HG03457 (cell line): Measurements from ENCODE around the gene ACTN4.
"Not testable (repeated sequence)": the region's sequence is repeated elsewhere in the genome, so short reads cannot be mapped to it uniquely, and the experiment has no call there.

Experiments used
- ATAC-seq: cut with Tn5 transposase; IDR thresholded peaks from one replicate; pipeline ENCODE4 v1.9.1; 2021; ENCODE audit warnings: moderate number of reproducible peaks; ENCODE audit not compliant: unreplicated experiment

Gene ACTN4

DNA sequence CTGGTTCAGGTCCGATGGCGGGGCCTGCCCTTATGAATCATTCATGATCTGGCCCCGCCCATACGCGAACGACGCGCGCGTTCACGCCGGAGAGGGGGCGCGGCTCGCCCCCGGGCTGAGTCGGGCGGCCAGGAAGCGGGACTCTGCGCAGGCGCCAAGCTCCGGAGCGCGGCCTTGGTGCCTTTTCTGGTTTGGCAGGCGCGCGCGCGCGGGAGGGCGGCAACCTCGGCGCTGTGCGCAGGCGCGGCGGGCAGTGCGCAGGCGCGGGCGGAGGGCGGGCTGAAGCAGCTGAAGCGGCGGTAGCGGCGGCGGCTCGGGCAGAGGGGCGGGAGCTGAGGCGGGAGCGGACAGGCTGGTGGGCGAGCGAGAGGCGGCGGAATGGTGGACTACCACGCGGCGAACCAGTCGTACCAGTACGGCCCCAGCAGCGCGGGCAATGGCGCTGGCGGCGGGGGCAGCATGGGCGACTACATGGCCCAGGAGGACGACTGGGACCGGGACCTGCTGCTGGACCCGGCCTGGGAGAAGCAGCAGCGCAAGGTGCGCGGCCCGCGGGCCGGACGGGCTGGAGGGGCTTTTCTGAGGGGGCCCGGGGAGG lies at the start of gene ACTN4:
ACTN4 (plus strand) TSS at position 282 of the 598 bp plus-strand sequence; CDS start at position 379, 97 bp downstream.
- ATAC-seq, result peak; percentile 64

DNA sequence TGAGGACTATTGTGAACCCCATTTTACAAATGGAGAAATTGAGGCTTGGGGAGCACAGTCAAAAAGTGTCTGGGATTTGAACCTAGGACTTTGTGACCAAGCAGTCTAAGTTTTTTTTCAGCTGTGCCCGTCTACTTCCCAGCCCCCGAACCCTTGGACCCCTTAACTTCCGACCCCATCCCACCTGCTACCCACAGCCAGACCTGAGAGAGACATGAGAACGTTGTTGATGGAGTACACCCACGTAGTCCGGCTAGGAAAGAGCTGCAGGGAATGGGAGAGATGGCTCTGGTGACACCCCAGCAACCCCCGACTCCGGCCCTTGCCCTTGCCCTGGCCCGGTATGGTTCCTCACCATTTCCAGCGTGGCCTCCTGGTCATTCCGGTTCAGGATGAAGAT lies 47.7 kb upstream of the ACTN4 start:
- no peak for ATAC-seq

DNA sequence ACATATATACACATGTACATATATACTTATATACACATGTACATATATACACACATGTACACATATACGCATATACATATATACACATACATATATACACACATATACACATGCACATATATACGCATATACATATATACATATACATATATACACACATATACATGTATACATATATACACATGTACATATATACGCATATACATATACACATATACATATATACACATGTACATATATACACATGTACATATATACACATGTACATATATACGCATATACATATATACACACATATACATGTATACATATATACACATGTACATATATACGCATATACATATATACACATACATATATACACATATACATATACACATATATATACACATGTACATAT lies 44.6 kb upstream of the ACTN4 start:
- not testable (repeated sequence) for ATAC-seq

DNA sequence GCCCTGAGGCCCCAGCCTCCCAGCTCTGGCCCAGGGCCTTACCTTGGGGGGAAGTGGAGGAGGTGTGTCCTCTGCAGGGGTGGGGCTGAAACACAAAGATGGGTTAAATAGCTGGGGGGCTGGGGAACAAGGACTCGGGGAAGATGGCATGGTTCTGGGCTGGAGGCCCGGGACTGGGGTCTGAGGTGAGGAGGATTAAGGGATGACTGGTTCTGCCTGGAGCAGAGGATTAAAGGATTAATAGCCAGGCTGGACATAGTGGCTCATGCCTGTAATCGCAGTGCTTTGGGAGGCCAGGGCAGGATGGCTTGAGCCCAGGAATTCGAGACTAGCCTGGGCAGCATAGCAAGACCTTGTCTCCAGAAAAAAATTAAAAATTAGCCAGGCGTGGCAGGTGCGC lies 41.3 kb upstream of the ACTN4 start:
- ATAC-seq, result no peak

DNA sequence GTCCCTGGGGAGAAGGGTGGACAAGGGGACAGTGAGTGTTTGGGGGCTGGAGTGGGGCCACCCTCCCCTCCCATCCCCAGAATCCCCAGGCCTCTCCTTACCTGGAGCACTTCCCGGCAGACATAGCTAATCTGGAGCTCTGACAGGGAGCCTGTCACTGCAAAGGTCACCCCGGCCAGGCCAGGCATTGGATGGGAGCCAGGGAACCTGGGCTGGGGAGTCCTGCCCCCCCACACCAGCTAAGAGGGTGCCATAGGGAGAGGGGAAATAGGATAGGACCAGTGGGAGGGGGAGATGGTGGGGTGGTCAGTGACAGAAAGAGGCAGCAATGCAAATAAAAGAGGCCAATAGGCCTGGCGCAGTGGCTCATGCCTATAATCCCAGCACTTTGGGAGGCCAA lies 33.2 kb upstream of the ACTN4 start:
- no peak for ATAC-seq

DNA sequence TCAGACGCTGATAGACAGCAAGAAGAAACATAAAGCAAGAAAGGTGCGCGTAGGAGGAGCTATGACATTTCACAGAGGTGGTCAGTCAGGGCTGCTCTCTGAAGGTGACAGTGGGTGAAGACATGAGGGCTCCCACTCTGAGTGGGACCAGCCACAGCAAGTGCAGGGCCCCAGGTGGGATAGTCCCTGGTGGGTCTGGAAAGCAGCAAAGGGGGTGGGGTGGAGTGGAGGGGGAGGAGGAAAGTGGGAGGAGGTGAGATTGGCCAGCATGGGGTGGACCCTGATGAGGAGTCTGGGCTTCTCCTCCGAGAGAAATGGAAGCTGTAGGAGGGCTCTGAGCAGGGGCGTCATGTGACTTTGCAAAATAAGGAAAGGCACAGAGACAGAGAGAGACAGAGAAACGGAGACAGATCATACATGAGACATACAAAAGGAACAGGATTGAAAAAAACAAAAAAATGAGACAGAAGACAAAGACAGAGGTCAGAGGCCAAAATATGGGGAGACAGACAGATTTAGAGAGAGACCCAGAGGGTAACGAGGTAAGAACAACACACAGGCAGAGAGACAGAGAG lies 32.4 kb upstream of the ACTN4 start:
- no peak for ATAC-seq

DNA sequence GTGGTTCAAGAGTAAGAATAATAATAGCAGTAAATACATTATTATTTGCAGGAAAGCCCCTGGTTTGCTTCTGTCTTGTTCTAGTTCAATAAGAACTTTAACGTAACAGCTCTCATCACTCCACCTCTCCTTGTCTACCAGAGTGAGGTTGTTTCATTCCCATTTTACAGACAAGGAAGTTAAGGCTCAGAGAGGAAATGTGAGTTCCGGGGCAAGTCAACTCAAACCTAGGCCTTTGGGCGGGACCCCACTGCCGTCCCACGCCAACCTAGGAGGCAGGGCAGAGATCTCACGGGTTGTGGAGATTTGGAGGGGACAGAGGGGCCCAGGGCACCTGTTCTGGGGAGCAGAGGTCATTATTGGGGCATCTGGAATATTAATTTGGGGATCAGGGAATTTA lies 31.2 kb upstream of the ACTN4 start:
- ATAC-seq, result no peak

DNA sequence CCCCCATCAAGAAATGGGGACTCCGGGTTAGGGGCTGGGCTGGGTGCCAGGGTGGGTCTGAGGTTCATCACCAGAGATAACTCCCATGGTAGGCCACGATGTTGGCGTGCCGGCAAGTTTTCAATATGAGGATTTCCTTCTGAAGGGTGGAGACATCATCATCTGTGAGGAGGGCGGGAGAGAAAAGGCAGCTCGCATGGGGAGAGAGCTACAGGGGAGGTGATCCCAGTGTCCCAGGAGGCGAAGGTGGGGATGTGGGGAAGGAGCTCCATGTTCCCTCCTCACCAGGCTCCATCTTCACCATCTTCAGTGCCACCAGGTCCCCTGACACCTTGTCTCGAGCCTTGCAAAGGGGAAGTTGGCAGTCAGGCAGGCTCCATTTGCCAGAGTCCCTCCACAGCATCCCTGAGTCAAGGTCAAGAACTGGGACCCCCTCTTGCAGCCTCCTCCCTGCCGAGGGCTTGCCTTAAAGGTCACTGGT lies 30.1 kb upstream of the ACTN4 start:
- ATAC-seq, result no peak

DNA sequence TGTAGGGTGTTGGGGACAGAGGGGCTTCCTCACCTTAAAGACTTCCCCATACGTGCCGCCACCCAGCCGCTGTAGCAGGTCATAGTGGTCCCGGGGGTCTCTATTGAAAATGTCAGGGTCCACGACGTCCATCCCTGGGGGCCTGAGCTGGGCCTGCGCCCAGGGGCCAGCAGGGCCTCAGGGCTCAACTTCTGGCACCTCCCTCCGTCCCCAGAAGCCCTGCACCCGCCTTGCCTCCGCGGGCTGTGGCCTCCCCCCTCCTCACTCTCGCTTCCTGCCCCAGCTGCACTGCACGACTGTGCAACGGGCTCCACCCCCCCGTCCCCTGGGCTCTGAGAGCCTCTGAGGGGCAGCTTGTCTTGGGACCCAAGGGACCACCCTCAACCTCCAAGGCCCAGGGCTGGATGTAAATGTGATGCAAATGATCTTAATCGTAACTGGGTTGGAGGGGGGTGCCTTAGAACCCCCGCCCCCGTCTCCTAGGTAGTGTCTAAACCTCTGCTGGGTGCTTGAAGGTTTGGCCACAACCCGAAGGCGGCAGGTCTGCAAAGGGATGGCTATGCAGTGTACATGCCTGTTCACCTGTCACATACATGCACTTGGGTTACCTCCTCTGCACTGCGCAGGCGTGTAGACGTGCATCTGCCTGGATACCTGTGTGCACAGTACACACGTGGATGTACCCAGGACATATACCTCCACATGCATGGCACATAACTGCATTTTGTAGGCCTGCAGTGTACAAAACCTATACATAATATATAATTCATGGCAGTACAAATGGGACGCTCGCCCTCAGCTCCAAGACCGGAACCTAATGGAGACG lies 29.5 kb upstream of the ACTN4 start, which contains the start of gene MAP4K1:
MAP4K1 (minus strand) TSS at position 190 of the 826 bp plus-strand sequence; CDS start at position 132, 58 bp downstream.
- ATAC-seq, result peak; percentile 44

DNA sequence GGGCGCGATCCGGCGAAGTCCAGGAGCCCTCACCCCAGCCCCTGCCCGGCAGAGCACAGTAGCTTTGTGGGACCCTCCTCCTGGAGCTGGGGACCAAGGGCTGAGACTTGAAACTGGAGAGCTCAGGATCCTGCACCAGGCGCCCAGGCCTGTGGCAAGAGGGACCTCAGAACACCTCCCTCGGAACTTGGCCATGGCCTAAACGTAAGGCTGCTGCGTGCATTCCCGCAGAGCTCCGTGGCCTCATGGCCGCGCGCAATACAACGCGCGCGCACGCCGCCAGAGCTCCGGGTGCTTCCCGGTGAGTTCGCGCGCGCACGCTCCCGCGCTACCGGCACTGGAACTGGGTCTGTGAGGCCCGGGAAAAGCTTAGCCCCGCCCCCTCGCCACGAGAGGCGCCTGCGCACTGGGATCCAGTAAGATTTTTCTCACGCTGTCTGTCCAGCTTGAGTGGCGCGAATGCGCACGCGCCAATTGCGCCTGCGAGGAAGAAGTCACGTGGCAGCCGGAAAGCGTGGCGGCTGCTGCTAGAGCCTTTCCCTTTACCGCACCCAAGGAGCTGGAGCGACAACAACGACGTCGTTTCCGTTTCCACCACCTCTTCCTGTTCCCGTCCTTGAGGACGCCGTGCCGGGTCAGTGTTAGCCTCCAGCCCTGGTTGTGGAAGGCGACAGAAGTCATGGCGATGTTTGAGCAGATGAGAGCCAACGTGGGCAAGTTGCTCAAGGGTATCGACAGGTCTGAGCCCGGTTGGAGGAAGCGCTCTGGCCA lies 28.7 kb upstream of the ACTN4 start, which contains the start of gene EIF3K:
EIF3K (plus strand) TSS at position 599 of the 771 bp plus-strand sequence; CDS start at position 680, 81 bp downstream.
- peak; percentile 40 for ATAC-seq

DNA sequence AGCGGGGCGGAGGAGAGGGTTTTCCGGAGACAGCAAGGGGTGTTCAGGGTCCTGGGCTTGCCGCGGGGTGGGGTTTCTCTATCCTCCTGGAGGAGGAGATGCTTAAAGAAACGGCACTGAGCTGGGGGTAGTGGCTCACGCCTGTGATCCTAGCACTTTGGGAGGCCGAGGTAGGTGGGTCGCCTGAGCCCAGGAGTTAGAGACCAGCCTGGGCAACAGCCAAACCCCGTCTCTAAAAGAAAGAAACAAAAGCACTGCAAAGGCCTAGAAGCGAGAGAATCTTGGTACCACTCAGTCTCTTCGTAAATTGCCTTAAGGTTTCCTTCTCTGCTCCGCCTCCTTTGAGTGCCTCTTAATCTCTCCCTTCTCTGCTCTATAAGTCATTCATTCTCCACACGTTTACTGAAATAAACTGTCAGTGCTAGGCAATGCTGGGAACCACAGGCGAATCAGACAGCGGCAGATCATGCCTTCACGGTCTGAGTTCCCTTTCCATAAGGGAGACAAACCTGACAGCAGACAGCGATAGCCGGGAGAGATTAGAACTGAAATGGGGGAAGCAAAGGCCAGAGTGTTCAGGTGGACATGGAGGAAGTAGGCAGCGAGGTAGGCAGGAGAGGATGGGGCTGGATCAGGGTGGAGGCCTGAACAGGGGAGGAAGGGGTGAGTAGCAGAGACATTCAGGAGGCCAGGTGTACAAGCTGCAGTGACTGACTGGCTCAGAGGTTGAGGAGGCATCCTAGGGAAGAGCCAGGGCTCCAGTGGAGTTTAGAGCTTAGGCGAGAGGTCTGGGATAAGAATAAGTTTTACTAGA lies 27.9 kb upstream of the ACTN4 start:
- peak; percentile 16 for ATAC-seq

DNA sequence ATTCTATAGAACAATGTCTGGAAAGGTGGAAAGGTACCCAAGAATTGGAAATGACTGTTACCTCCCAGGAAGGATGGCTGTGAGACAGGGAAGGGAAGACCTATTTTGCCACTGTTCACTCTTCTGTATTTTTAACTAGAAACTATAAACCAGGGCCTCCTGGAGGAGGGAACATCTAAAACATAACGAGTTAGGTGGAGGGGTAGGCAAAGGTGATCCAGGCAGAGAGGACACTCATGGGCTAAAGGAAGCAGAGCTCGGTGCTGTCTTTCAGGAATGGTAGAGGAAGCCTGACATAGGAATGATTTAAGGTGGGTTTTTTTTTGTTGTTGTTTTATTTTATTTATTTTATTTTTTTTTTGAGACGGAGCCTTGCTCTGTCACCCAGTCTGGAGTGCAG lies 22.6 kb upstream of the ACTN4 start:
- no peak for ATAC-seq

DNA sequence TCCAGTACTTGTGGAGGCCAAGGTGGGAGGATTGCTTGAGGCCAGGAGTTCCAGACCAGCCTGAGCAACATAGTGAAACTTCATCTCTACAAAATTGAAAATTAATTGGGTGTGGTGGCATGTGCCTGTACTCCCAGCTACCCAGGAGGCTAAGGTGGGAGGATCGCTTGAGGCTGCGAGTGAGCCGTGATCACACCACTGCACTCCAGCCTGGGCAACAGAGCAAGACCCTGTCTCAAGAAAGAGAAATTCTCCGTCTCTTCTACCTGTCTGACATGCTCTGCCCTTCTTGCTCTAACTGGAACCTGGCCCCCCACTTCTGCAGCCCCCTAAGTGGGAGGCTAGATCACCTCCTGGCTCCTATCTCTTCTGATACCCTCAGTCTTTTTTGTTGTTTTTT lies 21.0 kb upstream of the ACTN4 start:
- ATAC-seq, result no peak

DNA sequence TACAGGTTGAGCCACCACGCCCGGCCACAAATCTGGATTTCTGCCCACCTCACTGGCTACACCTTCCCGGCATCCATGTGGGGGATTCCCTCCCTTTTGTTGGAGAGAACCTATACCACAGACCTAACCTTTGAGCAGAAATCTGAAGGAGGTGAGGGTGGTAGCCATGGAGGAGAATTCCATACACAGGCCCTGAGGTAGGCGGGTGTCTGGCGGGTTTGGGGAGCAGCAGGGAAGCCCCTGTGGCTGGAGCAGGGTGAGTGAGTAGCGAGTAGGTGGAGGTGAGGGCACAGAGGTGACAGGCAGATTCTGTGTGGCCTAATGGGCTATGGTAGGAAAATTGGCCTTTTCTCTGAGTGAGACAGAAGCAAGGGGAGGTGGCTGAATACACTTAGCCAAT lies 17.9 kb upstream of the ACTN4 start:
- no peak for ATAC-seq

DNA sequence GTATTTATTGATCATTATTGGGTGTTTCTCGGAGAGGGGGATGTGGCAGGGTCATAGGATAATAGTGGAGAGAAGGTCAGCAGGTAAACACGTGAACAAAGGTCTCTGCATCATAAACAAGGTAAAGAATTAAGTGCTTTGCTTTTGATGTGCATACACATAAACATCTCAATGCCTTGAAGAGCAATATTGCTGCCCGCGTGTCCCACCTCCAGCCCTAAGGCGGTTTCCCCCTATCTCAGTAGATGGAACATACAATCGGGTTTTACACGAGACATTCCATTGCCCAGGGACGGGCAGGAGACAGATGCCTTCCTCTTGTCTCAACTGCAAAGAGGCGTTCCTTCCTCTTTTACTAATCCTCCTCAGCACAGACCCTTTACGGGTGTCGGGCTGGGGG lies 16.1 kb upstream of the ACTN4 start:
- not testable (repeated sequence) for ATAC-seq

DNA sequence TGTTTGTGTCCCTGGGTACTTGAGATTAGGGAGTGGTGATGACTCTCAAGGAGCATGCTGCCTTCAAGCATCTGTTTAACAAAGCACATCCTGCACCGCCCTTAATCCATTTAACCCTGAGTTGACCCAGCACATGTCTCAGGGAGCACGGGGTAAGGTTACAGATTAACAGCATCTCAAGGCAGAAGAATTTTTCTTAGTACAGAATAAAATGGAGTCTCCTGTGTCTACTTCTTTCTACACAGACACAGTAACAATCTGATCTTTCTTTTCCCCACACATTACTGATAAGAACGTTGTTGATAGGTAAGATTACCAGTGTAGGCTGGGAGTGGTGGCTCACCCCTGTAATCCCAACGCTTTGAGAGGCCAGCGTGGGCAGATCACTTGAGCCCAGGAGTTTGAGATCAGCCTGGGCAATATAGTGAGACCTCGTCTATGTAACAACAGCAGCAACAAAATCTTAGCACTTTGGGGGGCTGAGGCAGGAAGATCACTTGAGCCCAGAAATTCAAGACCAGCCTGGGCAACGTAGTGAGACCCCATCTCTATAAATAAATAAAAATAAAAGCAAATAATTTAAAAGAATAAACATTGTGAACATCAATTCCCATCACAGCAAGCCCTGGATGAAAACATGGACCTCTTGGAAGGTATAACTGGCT lies 15.5 kb upstream of the ACTN4 start:
- not testable (repeated sequence) for ATAC-seq

DNA sequence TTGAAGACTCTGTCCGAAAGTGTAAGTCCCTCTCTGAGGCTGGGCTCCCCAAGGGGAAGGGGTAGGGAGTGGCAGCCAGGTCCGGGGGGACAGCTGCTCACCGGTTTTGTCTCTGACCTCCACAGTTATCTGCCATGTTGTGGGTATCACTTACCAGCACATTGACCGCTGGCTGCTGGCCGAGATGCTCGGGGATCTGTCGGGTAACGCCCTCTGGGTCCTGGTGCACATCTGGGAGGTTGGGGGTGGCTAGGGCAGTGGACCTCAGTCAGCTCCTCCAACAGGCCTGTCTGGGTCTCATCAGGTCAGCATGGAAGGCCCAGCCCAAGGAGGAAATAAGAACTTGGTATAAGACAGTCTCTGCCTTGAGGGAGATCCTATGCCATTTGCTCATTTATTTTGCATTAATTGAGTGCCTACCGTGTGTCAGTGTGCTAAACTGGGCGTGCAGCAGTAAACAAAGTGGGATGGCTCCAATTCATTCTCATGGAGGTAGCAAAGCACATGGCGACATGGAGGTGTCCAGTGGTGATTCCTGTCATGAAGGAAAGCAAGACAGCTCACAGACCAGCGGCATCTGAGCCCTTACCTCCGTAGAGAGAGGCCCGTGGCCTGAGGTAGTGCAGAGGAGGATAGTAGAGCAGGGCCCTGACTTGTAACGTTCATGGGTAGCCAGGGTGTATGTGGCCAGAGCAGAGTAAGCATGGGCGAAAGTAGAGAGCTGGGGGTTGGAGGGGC lies 14.8 kb upstream of the ACTN4 start:
- no peak for ATAC-seq

DNA sequence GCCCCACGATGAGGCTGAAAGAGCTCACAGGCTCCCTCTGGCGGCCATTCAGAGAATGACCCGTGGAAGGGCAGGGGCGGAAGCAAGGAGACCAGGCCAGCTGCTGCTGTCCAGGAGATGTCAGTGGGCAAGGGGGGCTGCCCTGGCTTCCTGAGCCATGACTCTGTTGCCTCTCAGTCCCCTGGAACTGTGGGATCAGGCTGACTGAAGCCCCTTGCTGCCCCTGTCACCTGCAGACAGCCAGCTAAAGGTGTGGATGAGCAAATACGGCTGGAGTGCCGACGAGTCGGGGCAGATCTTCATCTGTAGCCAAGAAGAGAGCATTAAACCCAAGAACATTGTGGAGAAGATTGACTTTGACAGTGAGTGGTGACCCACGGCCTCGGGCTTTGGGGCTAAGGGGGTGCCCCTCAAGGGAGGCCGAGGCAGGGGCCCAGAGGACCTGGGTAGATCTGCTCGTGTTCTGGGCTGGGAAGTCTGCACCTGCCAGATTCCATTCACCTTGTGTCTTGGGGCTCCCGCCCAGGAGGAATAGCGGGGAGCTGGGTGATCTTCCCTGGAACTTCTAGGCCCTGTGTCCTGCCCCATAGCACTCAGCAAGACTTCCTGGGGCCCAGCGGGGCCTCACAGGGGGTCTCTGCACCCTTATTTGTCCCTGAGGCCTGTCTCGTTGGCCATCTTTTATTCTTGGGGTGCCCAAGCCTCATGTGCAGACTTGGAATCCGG lies 12.5 kb upstream of the ACTN4 start:
- no peak for ATAC-seq
